GM12892 (cell line): ENCODE data around the gene PNPLA8.

ENCODE experiments used
- POLR2A ChIP-seq: IDR thresholded peaks from 2 replicates; pipeline ENCODE4 v1.6.1; 2011; ENCODE audit warnings: low read depth, low read length, control low read depth
- POLR2AphosphoS5 ChIP-seq: IDR thresholded peaks from 2 replicates; pipeline ENCODE4 v1.6.1; 2011; ENCODE audit warnings: low read depth, low read length, control low read depth
- TAF1 ChIP-seq: IDR thresholded peaks from 2 replicates; pipeline ENCODE4 v1.6.1; 2011; ENCODE audit warnings: low read depth, mild to moderate bottlenecking, control low read depth, low read length, borderline replicate concordance

DNA sequence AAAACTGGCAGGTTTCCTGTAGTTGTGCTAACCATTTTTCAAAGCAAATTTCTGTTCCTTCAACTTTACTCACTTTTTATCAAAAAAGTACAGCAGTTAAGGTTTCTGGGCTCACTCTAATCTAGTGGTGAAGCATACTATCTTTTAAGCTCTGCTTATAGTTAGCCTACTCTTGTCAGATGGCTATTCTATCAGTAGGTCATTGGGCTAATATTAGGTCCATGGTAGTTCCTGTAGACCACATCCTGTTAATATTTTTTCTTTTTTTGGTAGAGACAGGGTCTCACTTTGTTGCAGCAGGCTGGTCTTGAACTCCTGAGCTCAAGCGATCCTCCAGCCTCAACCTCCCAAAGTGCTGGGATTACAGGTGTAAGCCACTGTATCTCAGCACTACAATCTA, 41.8 kb downstream of the PNPLA8 start:
- TF ChIP-seq POLR2A (no peak), POLR2AphosphoS5 (no peak), TAF1 (no peak)
